Activated T-cell treated with anti-CD3 and anti-CD28 coated beads, Interleukin-2, amount 50 U/mL, for 4 hours (primary cell): ENCODE measurements around the gene LRRC8E. TPM values are rescaled to one million over a fixed set of nuclear protein-coding genes. Genes with fewer than 3 reads are reported as not detected.

Experiments used
- ATAC-seq, 2 donors: fragments of 200-7000 bp; cut with Tn5 transposase; one replicate each; pipeline ENCODE4 v1.10.0; 2021
- DNase-seq: peaks from one replicate; pipeline ENCODE4 v3.0.0-alpha.2; 2020
- H3K27me3 Mint-ChIP-seq: one replicate; pipeline ENCODE4 v1.8.0; 2021; ENCODE audit warnings: low read depth, mixed read lengths
- H3K36me3 Mint-ChIP-seq: one replicate; pipeline ENCODE4 v1.8.0; 2022; ENCODE audit warnings: mixed read lengths; ENCODE audit not compliant: insufficient read depth
- H3K4me1 Mint-ChIP-seq: one replicate; pipeline ENCODE4 v1.8.0; 2021; ENCODE audit warnings: low read depth, mixed read lengths
- H3K4me3 Mint-ChIP-seq: one replicate; pipeline ENCODE4 v1.8.0; 2021; ENCODE audit warnings: mild to moderate bottlenecking, moderate library complexity, mixed read lengths
- H3K9me3 Mint-ChIP-seq: one replicate; pipeline ENCODE4 v1.8.0; 2021; ENCODE audit warnings: mixed read lengths
- total RNA-seq, 3 donors: library from RNA; stranded (reverse); gene quantifications; one replicate each; pipeline ENCODE4 v1.2.1, GENCODE V29; 2021

The LRRC8E gene
- total RNA-seq, 3 donors from 2014 or later, result 0.05 TPM; not detected in 2

- Mint-ChIP-seq H3K4me1 (peaks cover 39% of the 10 kb centered on the region), H3K36me3 (no peaks in the 10 kb centered on the region)
Measured at GRCh38 chr19:7918615-7919421, 30.5 kb downstream of the LRRC8E start.

GRCh38 chr19:7919610-7920518, 31.6 kb downstream of the LRRC8E start, which contains the start of gene SNAPC2:
TSS of gene SNAPC2 (plus strand) at chr19:7920338. CDS start at chr19:7920367, 29 bp downstream.
- DNase-seq (peak; percentile 96), ATAC-seq (peak; percentile 70 to 72)
- Mint-ChIP-seq H3K4me1 (peaks cover 42% of the 10 kb centered on the region), H3K4me3 (peak within 1 kb of the TSS; percentile 86), H3K27me3 (peaks cover 30% of the 10 kb centered on the region), H3K9me3 (no peaks in the 10 kb centered on the region), H3K36me3 (no peaks in the 10 kb centered on the region)

More at GRCh38 chr19:7918615-7919421, 30.5 kb downstream of the LRRC8E start:
- DNase-seq, result no peak
- ATAC-seq, result no peak
- Mint-ChIP-seq H3K9me3 (no peaks in the 10 kb centered on the region), H3K4me3 (no peak overlapping the region), H3K27me3 (peaks cover 36% of the 10 kb centered on the region)

DNA sequence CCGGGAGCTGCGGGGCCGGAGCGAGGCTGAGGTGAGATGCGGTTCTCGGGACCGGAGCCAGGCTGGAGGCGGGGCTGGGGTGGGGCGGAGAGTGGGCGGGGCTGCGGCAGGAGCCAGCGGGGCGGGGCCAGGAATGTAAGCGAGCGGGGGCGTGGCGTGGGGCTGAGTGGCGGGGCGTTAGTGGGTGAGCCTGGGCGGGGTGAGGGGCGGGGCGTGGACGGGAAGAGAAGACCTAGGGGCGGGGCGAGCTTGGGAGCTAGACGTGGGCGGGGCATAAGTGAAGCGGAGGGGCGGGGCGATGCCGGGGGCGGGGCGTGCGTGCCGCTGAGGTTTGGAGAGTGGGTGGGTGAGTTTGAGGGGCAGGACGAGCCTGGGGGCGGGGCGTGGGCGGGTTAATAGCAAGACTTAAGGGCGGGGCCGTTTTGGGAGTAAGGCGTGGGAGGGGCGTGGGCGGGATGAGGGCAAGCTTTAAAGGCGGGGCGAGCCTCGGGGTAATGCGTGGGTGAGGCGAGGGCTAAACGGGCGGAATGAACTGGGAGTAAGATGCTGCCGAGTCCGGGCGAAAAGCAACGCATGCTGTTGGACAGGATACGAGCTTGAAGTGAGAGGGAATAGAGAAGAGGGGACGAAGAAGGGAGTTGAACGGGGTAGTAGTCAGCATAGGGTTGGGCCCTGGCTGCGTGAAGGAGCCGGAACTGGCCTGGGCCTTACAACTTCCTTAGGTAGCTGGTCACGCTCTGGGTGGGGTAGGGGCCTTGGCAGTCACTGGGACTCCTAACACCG, 32.4 kb downstream of the LRRC8E start:
- Mint-ChIP-seq H3K4me1 (peaks cover 38% of the 10 kb centered on the region), H3K36me3 (no peaks in the 10 kb centered on the region), H3K4me3 (peak overlapping the region; percentile 86), H3K9me3 (no peaks in the 10 kb centered on the region), H3K27me3 (peaks cover 21% of the 10 kb centered on the region)
- peak; percentile 100 for DNase-seq
- ATAC-seq, result peak; percentile 50 to 55

GRCh38 chr19:7921302-7921966, 33.1 kb downstream of the LRRC8E start:
- Mint-ChIP-seq H3K9me3 (no peaks in the 10 kb centered on the region), H3K4me1 (peaks cover 38% of the 10 kb centered on the region), H3K36me3 (no peaks in the 10 kb centered on the region), H3K4me3 (peak overlapping the region; percentile 86), H3K27me3 (peaks cover 18% of the 10 kb centered on the region)
- DNase-seq (no peak), ATAC-seq (no peak)

DNA sequence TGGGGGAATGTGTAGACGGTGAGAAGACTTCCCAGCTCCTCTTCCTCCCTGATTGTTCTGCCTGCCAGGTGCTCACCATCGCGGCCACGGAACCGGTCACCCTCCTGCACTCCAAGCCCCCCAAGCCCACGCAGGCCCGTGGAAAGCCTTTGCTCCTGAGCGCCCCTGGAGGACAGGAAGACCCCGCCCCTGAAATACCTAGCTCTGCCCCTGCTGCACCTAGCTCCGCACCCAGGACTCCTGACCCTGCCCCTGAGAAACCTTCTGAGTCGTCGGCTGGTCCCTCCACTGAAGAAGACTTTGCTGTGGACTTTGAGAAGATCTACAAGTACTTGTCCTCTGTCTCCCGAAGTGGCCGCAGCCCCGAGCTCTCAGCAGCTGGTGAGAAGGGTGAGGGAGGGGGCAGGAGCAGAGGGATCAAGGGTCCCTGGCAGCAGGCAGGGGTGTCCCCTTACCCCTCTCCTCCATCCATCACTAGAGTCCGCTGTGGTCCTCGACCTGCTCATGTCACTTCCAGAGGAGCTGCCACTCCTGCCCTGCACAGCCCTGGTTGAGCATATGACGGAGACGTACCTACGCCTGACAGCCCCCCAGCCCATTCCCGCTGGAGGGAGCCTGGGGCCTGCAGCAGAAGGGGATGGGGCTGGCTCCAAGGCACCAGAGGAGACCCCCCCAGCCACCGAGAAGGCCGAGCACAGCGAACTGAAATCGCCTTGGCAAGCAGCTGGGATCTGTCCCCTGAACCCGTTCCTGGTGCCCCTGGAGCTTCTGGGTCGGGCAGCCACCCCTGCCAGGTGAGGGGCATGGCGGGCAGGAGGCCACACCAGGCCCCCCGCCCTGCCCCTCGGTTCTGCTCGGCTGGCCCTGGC, 33.9 kb downstream of the LRRC8E start:
- no peaks in the 10 kb centered on the region for H3K9me3 Mint-ChIP-seq
- ATAC-seq (no peak), DNase-seq (no peak)
- H3K4me1 Mint-ChIP-seq, result peaks cover 36% of the 10 kb centered on the region
- H3K36me3 Mint-ChIP-seq, result no peaks in the 10 kb centered on the region
- H3K27me3 Mint-ChIP-seq, result peaks cover 14% of the 10 kb centered on the region
- H3K4me3 Mint-ChIP-seq, result no peak overlapping the region

DNA sequence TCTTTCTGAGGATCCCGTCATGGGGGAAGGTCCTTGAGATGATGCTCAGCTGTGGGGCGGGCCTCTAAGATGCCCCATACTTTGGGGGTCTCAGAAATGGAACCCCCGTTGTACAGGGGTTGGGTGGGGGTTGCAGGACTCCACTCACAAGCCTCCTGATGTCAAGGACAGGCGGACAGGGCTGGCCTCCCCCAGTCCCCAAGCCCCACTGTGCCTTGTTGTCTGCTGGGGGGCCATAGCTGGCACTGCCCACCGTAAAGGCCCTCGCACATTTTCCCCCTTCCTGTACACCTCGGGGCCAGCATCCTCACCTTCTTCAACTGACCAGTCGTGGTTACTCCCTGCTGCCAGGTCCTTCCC, 34.5 kb downstream of the LRRC8E start:
- Mint-ChIP-seq H3K9me3 (no peaks in the 10 kb centered on the region), H3K4me1 (peaks cover 36% of the 10 kb centered on the region), H3K4me3 (no peak overlapping the region), H3K27me3 (peaks cover 13% of the 10 kb centered on the region), H3K36me3 (no peaks in the 10 kb centered on the region)
- no peak for ATAC-seq
- DNase-seq, result no peak

- DNase-seq (no peak), ATAC-seq (no peak)
- Mint-ChIP-seq H3K9me3 (no peaks in the 10 kb centered on the region), H3K4me3 (no peak overlapping the region), H3K27me3 (peaks cover 6% of the 10 kb centered on the region), H3K4me1 (peaks cover 39% of the 10 kb centered on the region), H3K36me3 (peaks cover 2% of the 10 kb centered on the region)
Measured at GRCh38 chr19:7923295-7924191, 35.2 kb downstream of the LRRC8E start.

DNA sequence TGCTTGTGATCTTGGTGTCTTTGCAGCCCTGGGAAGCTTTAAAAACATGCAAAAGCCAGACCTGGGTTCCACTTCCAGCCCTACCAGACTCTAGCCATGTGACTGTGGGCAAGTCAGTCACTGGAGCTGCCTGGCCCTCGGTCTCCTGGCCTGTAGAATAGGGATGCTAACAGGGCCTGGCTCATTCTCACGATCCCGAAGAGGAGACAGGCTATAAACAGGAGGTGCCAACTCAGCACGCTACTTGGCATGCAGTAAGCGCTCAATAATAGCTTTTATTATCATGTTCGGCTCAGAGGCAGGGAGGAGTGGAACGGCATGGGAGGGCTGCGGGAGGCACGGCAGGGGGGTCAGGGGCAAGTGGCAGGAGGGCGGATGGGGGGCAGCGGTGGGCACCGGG, 35.9 kb downstream of the LRRC8E start:
- peaks cover 6% of the 10 kb centered on the region for H3K27me3 Mint-ChIP-seq
- H3K4me1 Mint-ChIP-seq, result peaks cover 44% of the 10 kb centered on the region
- ATAC-seq, result no peak

GRCh38 chr19:7924651-7925170, 36.4 kb downstream of the LRRC8E start:
- peaks cover 44% of the 10 kb centered on the region for H3K4me1 Mint-ChIP-seq
- DNase-seq (no peak), ATAC-seq (no peak)
- H3K4me3 Mint-ChIP-seq, result no peak overlapping the region
- H3K9me3 Mint-ChIP-seq, result no peaks in the 10 kb centered on the region
- H3K27me3 Mint-ChIP-seq, result peaks cover 4% of the 10 kb centered on the region
- H3K36me3 Mint-ChIP-seq, result peaks cover 3% of the 10 kb centered on the region

More for the DNA sequence above, 35.9 kb downstream of the LRRC8E start:
- no peak for DNase-seq
- no peaks in the 10 kb centered on the region for H3K9me3 Mint-ChIP-seq
- H3K36me3 Mint-ChIP-seq, result peaks cover 3% of the 10 kb centered on the region
- H3K4me3 Mint-ChIP-seq, result peak overlapping the region; percentile 31

GRCh38 chr19:7925171-7925851, 37.0 kb downstream of the LRRC8E start:
- Mint-ChIP-seq H3K4me3 (peak overlapping the region; percentile 72), H3K9me3 (no peaks in the 10 kb centered on the region)
- peak; percentile 49 to 57 for ATAC-seq

DNA sequence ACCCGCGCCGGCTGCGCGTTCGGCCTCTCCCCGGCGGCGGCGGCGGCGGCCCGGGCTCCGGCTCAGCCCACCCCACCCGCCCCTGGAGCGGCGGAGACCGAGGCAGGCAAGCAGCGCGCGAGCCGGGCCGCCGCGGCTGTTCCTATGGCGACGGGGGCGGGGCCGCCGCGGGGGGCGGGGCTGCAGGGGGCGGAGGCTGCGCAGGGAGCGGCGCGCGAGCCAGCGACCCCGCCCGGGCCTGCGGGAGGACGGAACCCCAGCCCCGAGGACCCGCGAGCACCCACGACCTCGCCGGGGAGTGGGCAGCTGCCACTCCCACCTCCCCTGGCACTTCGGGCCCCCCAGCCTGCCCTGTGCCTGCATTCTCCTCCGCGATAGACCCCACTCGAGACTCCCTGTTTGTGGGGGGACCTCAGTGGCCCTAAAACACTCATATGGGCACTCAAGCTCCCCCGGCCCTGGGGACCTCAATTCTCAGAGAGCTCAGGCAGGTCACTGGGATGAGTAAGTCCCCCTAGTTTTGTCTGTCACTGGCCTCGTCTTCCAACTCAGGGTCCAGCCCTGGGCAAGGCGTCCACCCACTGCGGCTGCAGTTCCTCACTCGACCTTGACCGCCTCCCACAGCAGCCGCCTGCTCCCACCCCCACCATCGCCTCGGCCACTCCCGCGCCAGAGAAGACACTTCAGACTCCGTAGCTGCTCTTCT, 37.9 kb downstream of the LRRC8E start, which contains the start of gene CTXN1:
CTXN1 (minus strand) TSS at position 115 of the 706 bp plus-strand sequence. CDS start 597 bp downstream, outside the sequence.
- Mint-ChIP-seq H3K9me3 (no peaks in the 10 kb centered on the region), H3K4me3 (peak within 1 kb of the TSS; percentile 72), H3K27me3 (no peaks in the 10 kb centered on the region), H3K36me3 (peaks cover 5% of the 10 kb centered on the region), H3K4me1 (peaks cover 36% of the 10 kb centered on the region)
- peak; percentile 76 for DNase-seq
- peak; percentile 62 to 66 for ATAC-seq

More at GRCh38 chr19:7925171-7925851, 37.0 kb downstream of the LRRC8E start:
- peaks cover 40% of the 10 kb centered on the region for H3K4me1 Mint-ChIP-seq
- no peaks in the 10 kb centered on the region for H3K27me3 Mint-ChIP-seq
- DNase-seq, result peak; percentile 71
- peaks cover 3% of the 10 kb centered on the region for H3K36me3 Mint-ChIP-seq
